Measurements from ENCODE around the gene NOX5.

The NOX5 gene

DNA sequence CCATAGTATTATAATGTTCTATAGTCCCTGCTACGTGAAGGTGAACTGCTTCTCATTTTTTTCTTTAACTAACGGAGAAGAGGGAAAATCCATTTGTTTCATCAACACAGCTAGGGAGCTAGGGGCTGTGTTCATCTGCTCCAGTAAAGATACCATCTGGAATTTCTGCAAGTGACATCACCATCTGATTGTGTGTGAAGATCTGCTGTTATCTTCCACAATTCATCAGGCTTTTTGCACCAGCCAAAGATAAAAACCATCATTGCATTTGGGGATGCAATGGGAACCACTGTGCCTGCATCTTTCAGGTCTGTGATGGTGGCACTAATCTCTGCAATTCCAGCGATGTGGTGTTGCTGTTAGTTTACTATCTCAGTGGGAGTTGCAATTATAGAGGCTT, 35.5 kb upstream of the NOX5 start:
- in situ Hi-C loops (cut with MboI; ENCODE audit: low sequenced_read_pairs, unreplicated experiment), result no loop called here
- DNase-seq (ENCODE audit: low spot score), result no peak
- no peak for TF ChIP-seq CTCF (IDR thresholded peaks at IDR 0.05; ENCODE audit: borderline replicate concordance, control extremely low read depth, extremely low read depth, insufficient read depth, missing control alignments)

DNA sequence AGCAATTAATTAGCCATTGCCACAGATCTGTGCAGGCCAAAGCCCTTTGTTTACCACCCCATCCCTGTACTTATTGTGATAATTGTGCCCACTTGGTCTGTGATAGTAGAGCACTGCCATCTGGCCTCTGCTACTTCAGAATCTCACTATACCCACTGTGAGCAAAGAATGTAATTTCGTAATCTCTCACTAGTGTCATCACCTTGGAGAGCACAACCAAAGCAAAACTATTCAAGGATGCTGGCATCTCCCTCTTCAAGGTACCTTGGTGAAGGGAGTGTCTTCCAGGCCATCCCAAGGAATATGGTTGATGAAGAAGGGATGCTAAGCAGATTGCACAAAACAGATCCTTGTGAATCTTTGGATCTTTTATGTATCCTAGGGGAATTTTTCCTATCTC, 34.7 kb upstream of the NOX5 start:
- DNase-seq (ENCODE audit: low spot score), result no peak
- in situ Hi-C loops (cut with MboI; ENCODE audit: low sequenced_read_pairs, unreplicated experiment), result no loop called here
- no peak for TF ChIP-seq CTCF (IDR thresholded peaks at IDR 0.05; ENCODE audit: borderline replicate concordance, control extremely low read depth, extremely low read depth, insufficient read depth, missing control alignments)

- DNase-seq (ENCODE audit: low spot score), result no peak
- TF ChIP-seq CTCF (IDR thresholded peaks at IDR 0.05; ENCODE audit: borderline replicate concordance, control extremely low read depth, extremely low read depth, insufficient read depth, missing control alignments), result no peak
- in situ Hi-C loops (cut with MboI; ENCODE audit: low sequenced_read_pairs, unreplicated experiment), result no loop called here
Measured at GRCh38 chr15:68980786-68981185, 33.7 kb upstream of the NOX5 start.

GRCh38 chr15:68981941-68982340, 32.6 kb upstream of the NOX5 start:
- no peak for DNase-seq (ENCODE audit: low spot score)
- no peak for TF ChIP-seq CTCF (IDR thresholded peaks at IDR 0.05; ENCODE audit: borderline replicate concordance, control extremely low read depth, extremely low read depth, insufficient read depth, missing control alignments)
- in situ Hi-C loops (cut with MboI; ENCODE audit: low sequenced_read_pairs, unreplicated experiment), result no loop called here

DNA sequence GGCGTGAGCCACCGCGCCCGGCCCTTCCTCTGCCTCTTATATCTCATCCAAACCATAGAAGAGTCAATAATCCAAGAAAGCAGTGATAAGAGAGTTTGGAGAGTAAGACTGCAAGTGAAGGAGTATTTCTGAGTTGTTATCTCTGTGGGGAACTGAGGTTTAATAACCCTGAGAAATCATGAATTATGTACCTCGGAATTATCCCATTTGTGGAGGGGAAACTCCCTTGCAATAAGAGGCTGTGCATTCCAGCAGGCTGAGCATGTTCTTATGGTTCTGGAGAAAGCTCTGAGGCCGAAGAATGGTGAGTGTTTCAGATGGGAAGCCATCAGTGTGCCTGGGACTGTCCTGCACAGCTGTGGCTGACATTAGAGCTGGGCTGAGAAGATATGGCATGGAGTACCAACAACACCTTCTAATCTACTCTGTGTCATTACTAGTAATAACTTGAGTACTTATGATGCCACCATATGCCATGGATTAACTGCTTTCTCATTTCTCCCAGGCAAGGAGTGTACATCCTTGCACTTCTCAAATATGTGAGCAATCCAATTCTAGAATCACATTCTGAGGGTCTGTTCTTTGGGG, 31.4 kb upstream of the NOX5 start:
- in situ Hi-C loops (cut with MboI; ENCODE audit: low sequenced_read_pairs, unreplicated experiment), result no loop called here
- TF ChIP-seq CTCF (IDR thresholded peaks at IDR 0.05; ENCODE audit: borderline replicate concordance, control extremely low read depth, extremely low read depth, insufficient read depth, missing control alignments), result no peak
- no peak for DNase-seq (ENCODE audit: low spot score)

DNA sequence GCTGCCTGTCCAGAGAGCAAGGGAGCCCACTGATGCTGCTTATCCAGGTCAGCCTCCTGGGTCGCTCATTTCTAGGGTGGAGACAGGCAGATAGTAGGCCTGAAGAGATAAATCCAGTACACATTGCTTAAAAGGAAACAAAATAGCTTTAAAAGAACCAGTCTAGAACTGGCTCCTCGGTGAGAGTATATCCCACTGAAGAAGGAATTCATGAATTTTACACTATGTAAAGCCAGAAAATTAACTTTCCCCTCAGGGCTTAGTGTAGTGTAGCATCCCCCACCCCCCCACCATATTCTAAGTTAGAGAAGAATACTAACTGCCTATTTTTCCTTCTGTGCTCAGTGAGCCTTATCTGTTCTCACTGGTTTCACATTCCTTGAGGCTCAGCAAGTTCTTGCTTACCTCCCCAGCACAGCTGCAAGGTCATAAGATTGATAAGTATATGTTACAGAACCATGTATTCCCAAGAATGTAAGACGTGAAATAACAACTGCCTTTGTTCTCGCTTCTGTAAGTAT, 30.5 kb upstream of the NOX5 start:
- no peak for DNase-seq (ENCODE audit: low spot score)
- no peak for TF ChIP-seq CTCF (IDR thresholded peaks at IDR 0.05; ENCODE audit: borderline replicate concordance, control extremely low read depth, extremely low read depth, insufficient read depth, missing control alignments)
- in situ Hi-C loops (cut with MboI; ENCODE audit: low sequenced_read_pairs, unreplicated experiment), result no loop called here

Data from GM13976 (cell line).